GM12878 (cell line): ENCODE data around the gene ERO1B. TPM values are rescaled to one million over a fixed set of nuclear protein-coding genes. Genes with fewer than 3 reads are reported as not detected.

Source experiments
- ATAC-seq: fragments of 200-7000 bp; cut with Tn5 transposase; 3 replicates; pipeline ENCODE4 v1.9.1; 2020; ENCODE audit warnings: mild to moderate bottlenecking, moderate library complexity
- BruUV-seq: library from RNA; stranded (reverse); fragments of 400-500 nt; replicated peaks from 2 replicates; lab custom pipeline; 2021; lab: Mats Ljungman, UMichigan
- CTCF ChIA-PET: fragments of 300-600 bp; sonication (Branson Sonifier 250); formaldehyde crosslinking; extraction: SDS; loops from one replicate; lab custom pipeline; 2021; ENCODE audit warnings: inconsistent platforms; lab: Yijun Ruan, JAX
- POLR2A ChIA-PET: fragments of 350-600 bp; formaldehyde crosslinking; extraction: SDS; loops from one replicate; lab custom pipeline; 2021; ENCODE audit warnings: inconsistent platforms; lab: Charles Lee
- RAD21 ChIA-PET: fragments of 300-600 bp; sonication (Branson Sonifier 250); formaldehyde crosslinking; loops from one replicate; lab custom pipeline; 2023; ENCODE audit warnings: antibody characterized with exemption; ENCODE audit not compliant: unreplicated experiment; lab: Charles Lee
- SMC1A ChIA-PET: fragments of 300-600 bp; sonication (Branson Sonifier 250); formaldehyde crosslinking; loops from one replicate; lab custom pipeline; 2023; ENCODE audit not compliant: unreplicated experiment, uncharacterized antibody; lab: Charles Lee
- DNase-seq: peaks from one replicate; pipeline ENCODE4 v3.0.0-alpha.2; 2011; ENCODE audit warnings: low read depth, low spot score
- FAIRE-seq: peaks from 3 replicates; lab custom pipeline; 2011; peaks lifted over from hg19 to GRCh38; lab: Jason Lieb, UNC
- H2AFZ ChIP-seq: 2 replicates; pipeline ENCODE4 v1.6.0; 2011; ENCODE audit warnings: low read depth, low read length, control low read depth; ENCODE audit not compliant: control insufficient read depth
- H3K27ac ChIP-seq: 2 replicates; pipeline ENCODE4 v1.5.1; 2011; ENCODE audit warnings: control low read depth; ENCODE audit not compliant: control insufficient read depth, insufficient read depth
- H3K27me3 ChIP-seq, 2 experiments: replicated peaks in 1 of 2; 2 replicates each; pipeline versions ENCODE4 v1.6.0 to v1.6.1; 2011; ENCODE audit warnings: low read length in 1 of 2; ENCODE audit not compliant: control insufficient read depth in 2 of 2, insufficient read depth in 2 of 2
- H3K36me3 ChIP-seq, 2 experiments: 2 replicates each; pipeline ENCODE4 v1.5.1; 2011; ENCODE audit warnings: low read length in 1 of 2; ENCODE audit not compliant: control insufficient read depth in 2 of 2, insufficient read depth in 2 of 2
- H3K4me1 ChIP-seq: 2 replicates; pipeline ENCODE4 v1.6.1; 2011; ENCODE audit warnings: mild to moderate bottlenecking, low read length, moderate library complexity, mixed read lengths; ENCODE audit not compliant: control insufficient read depth, insufficient read depth
- H3K4me2 ChIP-seq: 2 replicates; pipeline ENCODE4 v1.6.0; 2011; ENCODE audit warnings: control low read depth; ENCODE audit not compliant: control insufficient read depth, insufficient read depth
- H3K4me3 ChIP-seq: fragments of 200-600 bp; sonication (generic); 2 replicates; pipeline ENCODE4 v1.5.1; 2016
- H3K79me2 ChIP-seq: 2 replicates; pipeline ENCODE4 v1.6.0; 2011; ENCODE audit warnings: low read length; ENCODE audit not compliant: control insufficient read depth, insufficient read depth
- H3K9ac ChIP-seq: 2 replicates; pipeline ENCODE4 v1.8.0; 2011; ENCODE audit warnings: low read length, control low read depth, mixed read lengths; ENCODE audit not compliant: control insufficient read depth, insufficient read depth
- H3K9me3 ChIP-seq: replicated peaks from 3 replicates; pipeline ENCODE4 v1.5.1; 2011; ENCODE audit warnings: mild to moderate bottlenecking, low read length; ENCODE audit not compliant: control insufficient read depth, insufficient read depth
- H4K20me1 ChIP-seq: 2 replicates; pipeline ENCODE4 v1.6.0; 2011; ENCODE audit not compliant: control insufficient read depth, insufficient read depth
- CBX5 ChIP-seq: sonication (generic); IDR thresholded peaks from 2 replicates; pipeline ENCODE4 v1.6.1; 2016; ENCODE audit warnings: low read depth, moderate library complexity, mild to moderate bottlenecking, inconsistent platforms
- CREB1 ChIP-seq: IDR thresholded peaks from 2 replicates; pipeline ENCODE4 v1.6.1; 2012; ENCODE audit warnings: low read depth, mild to moderate bottlenecking, inconsistent platforms
- FOXM1 ChIP-seq: IDR thresholded peaks from 2 replicates; pipeline ENCODE4 v1.6.1; 2012; ENCODE audit warnings: low read depth, mild to moderate bottlenecking, inconsistent platforms, low read length, moderate library complexity
- IKZF1 ChIP-seq: fragments of 450-650 bp; conservative IDR thresholded peaks from 2 replicates; pipeline ENCODE4 v1.6.1; 2017; ENCODE audit warnings: antibody characterized with exemption, mild to moderate bottlenecking
- NFYB ChIP-seq: IDR thresholded peaks from 2 replicates; pipeline ENCODE4 v1.6.1; 2011; ENCODE audit warnings: low read depth, mild to moderate bottlenecking, low read length, improper control_type of control experiment, moderate library complexity; ENCODE audit not compliant: insufficient read depth
- POLR2AphosphoS5 ChIP-seq: IDR thresholded peaks from 2 replicates; pipeline ENCODE4 v1.6.1; 2011; ENCODE audit warnings: mild to moderate bottlenecking, low read length, inconsistent platforms
- SUPT20H ChIP-seq: IDR thresholded peaks from 2 replicates; pipeline ENCODE4 v1.6.1; 2011; ENCODE audit warnings: low read depth, mild to moderate bottlenecking, low read length, moderate library complexity, borderline replicate concordance; ENCODE audit not compliant: control insufficient read depth
- WGBS: methylation state at CpG from one replicate; pipeline ENCODE4 v1.1.6; 2016; ENCODE audit warnings: low lambda C conversion rate; ENCODE audit not compliant: insufficient replicate concordance, insufficient coverage; ENCODE audit errors: missing lambda C conversion rate; 5-methylcytosine and 5-hydroxymethylcytosine counted together
- in situ Hi-C: fragments of 300-500 bp; cut with MboI; formaldehyde crosslinking; loops from 9 replicates; pipeline ENCODE4 v1.14.3; 2018; ENCODE audit warnings: mixed read lengths
- intact Hi-C: fragments of 100-400 bp; cut with micrococcal nuclease; formaldehyde crosslinking; loops from one replicate; pipeline ENCODE4 v1.14.2; 2022; ENCODE audit not compliant: unreplicated experiment
- polyA plus RNA-seq, 11 experiments: library from polyadenylated mRNA; depleted of rRNA in 4 of 11; unstranded in 6 of 11; stranded (reverse) in 5 of 11; fragments of >200 nt; fragmentation: Nextera tagmentation in 4 of 11; fragmentation: Illumina TruSeq in 1 of 11; extraction: Ambion mirVana in 4 of 11; extraction: Trizol in 1 of 11; gene quantifications; 1 replicate in 1 of 11; 2 replicates in 10 of 11; pipeline versions ENCODE4 v1.2.1 to v1.2.3, GENCODE V29; 2011 to 2016; ENCODE audit warnings: inconsistent platforms in 2 of 11, missing spikeins in 2 of 11, low read depth in 1 of 11
- total RNA-seq, 4 experiments: library from RNA; depleted of rRNA in 3 of 4; stranded (reverse); fragments of >200 nt in 3 of 4; fragmentation: Illumina TruSeq in 1 of 4; extraction: Trizol in 1 of 4; gene quantifications; 2 replicates each; pipeline versions ENCODE4 v1.2.1 to v1.2.3, GENCODE V29; 2013 to 2021

The ERO1B gene
- total and polyA plus RNA-seq, 10 of the 15 experiments (the other 5 are each of a cell fraction or from before 2014, with no cell fraction given) = 9.0 to 30.9 (median 23.0) TPM

- H3K27ac ChIP-seq = no peak overlapping the region
- intact Hi-C loops = loop anchor here (10.0 kb wide), 1 partner anchor 97 kb away; no protein-coding TSS in a partner anchor
- RAD21 ChIA-PET = interaction anchor here (0.6 kb wide), 1 partner anchor 11 kb away, joined by 3 read pairs; no protein-coding TSS in a partner anchor
These were observed 80.0 kb downstream of the ERO1B start for GRCh38 chr1:236201786-236202185.

GRCh38 chr1:236200925-236201324, 80.8 kb downstream of the ERO1B start:
- SMC1A ChIA-PET = interaction anchor here (0.6 to 0.8 kb wide), 2 partner anchors 110 to 815 kb away, joined by 3 read pairs; no protein-coding TSS in a partner anchor
- H3K9ac ChIP-seq = no peak overlapping the region
- H3K9me3 ChIP-seq = peaks cover 14% of the 10 kb centered on the region
- ATAC-seq (no peak), DNase-seq (no peak), FAIRE-seq (no peak)
- RAD21 ChIA-PET = interaction anchor here (0.6 kb wide), 1 partner anchor 12 kb away, joined by 3 read pairs; no protein-coding TSS in a partner anchor
- no peak overlapping the region for H2AFZ ChIP-seq
- POLR2A ChIA-PET = no interaction called here
- intact Hi-C loops (loop anchor here (10.0 kb wide), 1 partner anchor 96 kb away; no protein-coding TSS in a partner anchor), in situ Hi-C loops (no loop called here)
- H3K4me1 ChIP-seq = no peaks in the 10 kb centered on the region
- no peak overlapping the region for H3K27ac ChIP-seq
- CTCF ChIA-PET = no interaction called here
- H3K4me2 ChIP-seq = no peak overlapping the region
- no peaks in the 10 kb centered on the region for H3K79me2 ChIP-seq
- no peaks in the 10 kb centered on the region for H3K27me3 ChIP-seq
- TF ChIP-seq NFYB = no peak
- peak; percentile 28; the same call in 1 of the 2 replicates for TF ChIP-seq CBX5
- TF ChIP-seq CREB1 = no peak
- TF ChIP-seq IKZF1 = no peak
- TF ChIP-seq SUPT20H = no peak
- H3K4me3 ChIP-seq = no peak overlapping the region
- BruUV-seq = no TSS peak
- peaks cover 6 to 15% of the 10 kb centered on the region in 2 experiments; a peak in 3 of 4 replicates for H3K36me3 ChIP-seq
- H4K20me1 ChIP-seq = no peaks in the 10 kb centered on the region

More at GRCh38 chr1:236201786-236202185, 80.0 kb downstream of the ERO1B start:
- in situ Hi-C loops = no loop called here
- SMC1A ChIA-PET = interaction anchor here (0.7 to 0.8 kb wide), 2 partner anchors 11 to 109 kb away, joined by 3 read pairs; no protein-coding TSS in a partner anchor
- Histone ChIP-seq H3K9me3 (peaks cover 14% of the 10 kb centered on the region), H2AFZ (no peak overlapping the region), H3K4me3 (no peak overlapping the region), H3K27me3 (no peaks in the 10 kb centered on the region), H3K36me3 (peaks cover 8 to 18% of the 10 kb centered on the region in 2 experiments; a peak in 3 of 4 replicates), H4K20me1 (no peaks in the 10 kb centered on the region), H3K4me1 (no peaks in the 10 kb centered on the region), H3K9ac (no peak overlapping the region), H3K79me2 (no peaks in the 10 kb centered on the region), H3K4me2 (no peak overlapping the region)
- DNase-seq (no peak), FAIRE-seq (no peak), ATAC-seq (no peak)
- WGBS = 100% methylated on average over 1 of the region's 1 CpG
- POLR2A ChIA-PET = no interaction called here
- no TSS peak for BruUV-seq
- CTCF ChIA-PET = no interaction called here
- TF ChIP-seq POLR2AphosphoS5 = peak; percentile 22; the same call in 1 of the 2 replicates
- TF ChIP-seq FOXM1 = no peak
